DND-41 (cell line): ENCODE results near the gene AQP9.

Experiments used
- EZH2 ChIP-seq: IDR thresholded peaks from 3 replicates; pipeline ENCODE4 v1.6.1; 2012; ENCODE audit warnings: borderline replicate concordance, low read depth, mild to moderate bottlenecking, moderate library complexity, low read length, inconsistent platforms; ENCODE audit not compliant: severe bottlenecking
- TF ChIP-seq, protein P1 (sequence below): IDR thresholded peaks from 2 replicates; pipeline ENCODE4 v1.5.1; 2012; ENCODE audit warnings: borderline replicate concordance, low read length, moderate library complexity, mild to moderate bottlenecking; ENCODE audit not compliant: poor library complexity, severe bottlenecking; ENCODE audit errors: extremely low read depth

DNA sequence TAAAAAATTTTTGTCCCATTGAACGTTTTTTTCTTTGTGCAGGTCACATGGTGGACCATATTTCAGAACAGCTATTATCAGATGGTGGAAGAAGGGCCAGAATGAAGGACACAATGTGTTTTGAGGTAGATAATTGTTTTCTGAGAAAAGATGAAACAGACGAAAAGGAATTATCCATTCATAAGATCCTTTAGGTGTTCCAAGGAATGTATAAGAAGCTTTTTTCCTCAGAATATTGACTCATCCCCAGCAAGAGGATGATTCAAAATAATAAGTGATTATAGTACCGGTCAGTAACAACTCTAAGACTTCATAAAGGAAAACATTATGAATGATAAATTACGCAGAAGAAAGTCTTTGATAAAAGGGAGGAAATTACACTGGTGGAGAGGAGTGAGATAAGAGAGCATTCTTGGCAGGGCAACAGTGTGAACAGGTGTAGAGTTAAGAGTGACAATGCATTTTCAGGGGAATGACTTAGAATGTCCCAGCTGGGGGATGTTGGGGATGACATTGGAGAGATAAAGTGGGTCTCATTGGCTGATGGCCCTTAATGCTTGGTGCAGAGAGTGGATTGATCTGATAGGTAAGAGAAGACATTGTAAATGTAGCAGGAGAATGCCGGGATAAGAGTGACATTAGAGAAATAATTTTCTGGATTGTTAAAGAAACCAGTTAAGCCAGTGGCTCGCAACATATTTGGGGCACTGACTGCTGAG is 27.0 kb upstream of the AQP9 start:
- TF ChIP-seq, protein P1, sequence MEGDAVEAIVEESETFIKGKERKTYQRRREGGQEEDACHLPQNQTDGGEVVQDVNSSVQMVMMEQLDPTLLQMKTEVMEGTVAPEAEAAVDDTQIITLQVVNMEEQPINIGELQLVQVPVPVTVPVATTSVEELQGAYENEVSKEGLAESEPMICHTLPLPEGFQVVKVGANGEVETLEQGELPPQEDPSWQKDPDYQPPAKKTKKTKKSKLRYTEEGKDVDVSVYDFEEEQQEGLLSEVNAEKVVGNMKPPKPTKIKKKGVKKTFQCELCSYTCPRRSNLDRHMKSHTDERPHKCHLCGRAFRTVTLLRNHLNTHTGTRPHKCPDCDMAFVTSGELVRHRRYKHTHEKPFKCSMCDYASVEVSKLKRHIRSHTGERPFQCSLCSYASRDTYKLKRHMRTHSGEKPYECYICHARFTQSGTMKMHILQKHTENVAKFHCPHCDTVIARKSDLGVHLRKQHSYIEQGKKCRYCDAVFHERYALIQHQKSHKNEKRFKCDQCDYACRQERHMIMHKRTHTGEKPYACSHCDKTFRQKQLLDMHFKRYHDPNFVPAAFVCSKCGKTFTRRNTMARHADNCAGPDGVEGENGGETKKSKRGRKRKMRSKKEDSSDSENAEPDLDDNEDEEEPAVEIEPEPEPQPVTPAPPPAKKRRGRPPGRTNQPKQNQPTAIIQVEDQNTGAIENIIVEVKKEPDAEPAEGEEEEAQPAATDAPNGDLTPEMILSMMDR: no peak
- TF ChIP-seq EZH2: no peak
